HCT116 (cell line): ENCODE results near the gene MEIS1. TPM values are rescaled to one million over a fixed set of nuclear protein-coding genes. Genes with fewer than 3 reads are reported as not detected.
"Not testable (repeated sequence)": the region's sequence is repeated elsewhere in the genome, so short reads cannot be mapped to it uniquely, and the experiment has no call there.

Source experiments
- ATAC-seq: fragments of 200-7000 bp; cut with Tn5 transposase; 2 replicates; pipeline ENCODE4 v1.9.1; 2020; ENCODE audit warnings: mild to moderate bottlenecking, moderate library complexity
- BruUV-seq: library from RNA; stranded (reverse); fragments of 400-500 nt; replicated peaks from 2 replicates; lab custom pipeline; 2021; lab: Mats Ljungman, UMichigan
- CTCF ChIA-PET: fragments of 300-600 bp; sonication (Branson Sonifier 250); formaldehyde crosslinking; loops from one replicate; lab custom pipeline; 2021; ENCODE audit warnings: antibody characterized with exemption; lab: Charles Lee
- POLR2A ChIA-PET: fragments of 300-600, 350-600 bp; sonication (Branson Sonifier 250); formaldehyde crosslinking; loops from one replicate; lab custom pipeline; 2021; ENCODE audit warnings: antibody characterized with exemption; lab: Charles Lee
- RAD21 ChIA-PET, 2 experiments: fragments of 300-600 bp; sonication (Branson Sonifier 250); formaldehyde crosslinking; loops; one replicate each; lab custom pipeline; 2023; ENCODE audit warnings: low total read pairs in 2 of 2; ENCODE audit not compliant: uncharacterized antibody in 2 of 2, unreplicated experiment in 2 of 2, low non-redundant PET in 1 of 2; lab: Charles Lee
- DNase-seq: peaks from one replicate; pipeline ENCODE4 v3.0.0-alpha.2; 2010; ENCODE audit warnings: low read depth, low spot score
- H2AFZ ChIP-seq: fragments of 200-600 bp; shearing (Covaris generic), sonication (generic); 2 replicates; pipeline ENCODE4 v1.6.1; 2017; ENCODE audit warnings: low read depth, mixed run types, mixed read lengths, antibody characterized with exemption, low read length; ENCODE audit not compliant: poor library complexity, severe bottlenecking
- H3K27ac ChIP-seq: 2 replicates; pipeline ENCODE4 v1.5.1; 2012; ENCODE audit warnings: low read depth, low read length
- H3K27me3 ChIP-seq: fragments of 200-600 bp; sonication (generic); 2 replicates; pipeline ENCODE4 v1.6.1; 2016; ENCODE audit warnings: mixed run types, low read length, mixed read lengths; ENCODE audit not compliant: insufficient read depth
- H3K36me3 ChIP-seq, 2 experiments: fragments of 200-500 bp in 1 of 2; fragments of 200-600 bp in 1 of 2; sonication (Bioruptor generic) in 1 of 2; sonication (generic) in 1 of 2; 2 replicates each; pipeline versions ENCODE4 v1.5.1 to v1.6.1; 2014 to 2016; ENCODE audit warnings: low read length in 2 of 2, inconsistent platforms in 1 of 2, mixed read lengths in 1 of 2, mixed run types in 1 of 2; ENCODE audit not compliant: insufficient read depth in 2 of 2, control insufficient read depth in 1 of 2
- H3K4me1 ChIP-seq, 2 experiments: fragments of 200-600 bp in 1 of 2; sonication (generic) in 1 of 2; 2 replicates each; pipeline versions ENCODE4 v1.5.1 to v1.6.1; 2012 to 2017; ENCODE audit warnings: low read length in 2 of 2, inconsistent platforms in 1 of 2, mild to moderate bottlenecking in 1 of 2, mixed read lengths in 1 of 2, mixed run types in 1 of 2, moderate library complexity in 1 of 2; ENCODE audit not compliant: insufficient read depth in 2 of 2, control insufficient read depth in 1 of 2
- H3K4me2 ChIP-seq: fragments of 200-600 bp; sonication (generic); 2 replicates; pipeline ENCODE4 v1.6.1; 2017; ENCODE audit warnings: mixed run types, low read length, mixed read lengths
- H3K4me3 ChIP-seq, 2 experiments: fragments of 200-600 bp in 1 of 2; sonication (generic) in 1 of 2; replicated peaks in 1 of 2; 2 replicates each; pipeline ENCODE4 v1.5.1; 2011 to 2016; ENCODE audit warnings: low read length in 2 of 2, control low read depth in 1 of 2, low read depth in 1 of 2, mild to moderate bottlenecking in 1 of 2, mixed read lengths in 1 of 2, mixed run types in 1 of 2
- H3K79me2 ChIP-seq: fragments of 200-600 bp; sonication (generic); 2 replicates; pipeline ENCODE4 v1.6.1; 2017; ENCODE audit warnings: mild to moderate bottlenecking, mixed run types, low read length, moderate library complexity, mixed read lengths; ENCODE audit not compliant: insufficient read depth
- H3K9ac ChIP-seq: fragments of 200-600 bp; sonication (generic); 2 replicates; pipeline ENCODE4 v1.6.1; 2016; ENCODE audit warnings: low read length, mixed read lengths
- H3K9me2 ChIP-seq: fragments of 200-600 bp; sonication (generic), shearing (Covaris generic); 2 replicates; pipeline ENCODE4 v1.6.1; 2017; ENCODE audit warnings: mixed run types, mild to moderate bottlenecking, moderate library complexity; ENCODE audit not compliant: insufficient read depth
- H3K9me3 ChIP-seq, 2 experiments: fragments of 200-500 bp in 1 of 2; fragments of 200-600 bp in 1 of 2; sonication (Bioruptor generic) in 1 of 2; sonication (generic) in 1 of 2; 2 replicates each; pipeline ENCODE4 v1.6.1; 2014 to 2017; ENCODE audit warnings: low read length in 2 of 2, mixed read lengths in 2 of 2, inconsistent platforms in 1 of 2, low read depth in 1 of 2, mild to moderate bottlenecking in 1 of 2, mixed run types in 1 of 2, moderate library complexity in 1 of 2; ENCODE audit not compliant: control insufficient read depth in 1 of 2, insufficient read depth in 1 of 2
- H4K20me1 ChIP-seq: fragments of 200-600 bp; sonication (generic), shearing (Covaris generic); 2 replicates; pipeline ENCODE4 v1.6.1; 2017; ENCODE audit warnings: mixed run types, mild to moderate bottlenecking, moderate library complexity; ENCODE audit not compliant: insufficient read depth
- ATF3 ChIP-seq: IDR thresholded peaks from 2 replicates; pipeline ENCODE4 v1.6.1; 2012
- CEBPB ChIP-seq: IDR thresholded peaks from 2 replicates; pipeline ENCODE4 v1.6.1; 2012; ENCODE audit warnings: low read depth
- EGR1 ChIP-seq: IDR thresholded peaks from 2 replicates; pipeline ENCODE4 v1.6.1; 2012; ENCODE audit warnings: low read depth
- ELF1 ChIP-seq: IDR thresholded peaks from 2 replicates; pipeline ENCODE4 v1.6.1; 2012; ENCODE audit warnings: low read depth, borderline replicate concordance
- EZH2 ChIP-seq: fragments of 200-600 bp; sonication (generic); IDR thresholded peaks from 2 replicates; pipeline ENCODE4 v1.6.1; 2017; ENCODE audit warnings: antibody characterized with exemption, mixed run types
- FOSL1 ChIP-seq: IDR thresholded peaks from 2 replicates; pipeline ENCODE4 v1.6.1; 2012; ENCODE audit warnings: low read depth
- JUND ChIP-seq: IDR thresholded peaks from 2 replicates; pipeline ENCODE4 v1.6.1; 2012
- RAD21 ChIP-seq: IDR thresholded peaks from 2 replicates; pipeline ENCODE4 v1.6.1; 2012; ENCODE audit warnings: low read depth, mild to moderate bottlenecking
- TCF7L2 ChIP-seq: IDR thresholded peaks from 2 replicates; pipeline ENCODE4 v1.7.0; 2011; ENCODE audit warnings: borderline replicate concordance, inconsistent platforms; ENCODE audit not compliant: insufficient read depth, insufficient read length; ENCODE audit errors: extremely low read depth
- ZBTB33 ChIP-seq: IDR thresholded peaks from 2 replicates; pipeline ENCODE4 v1.6.1; 2011; ENCODE audit warnings: mild to moderate bottlenecking, low read length, moderate library complexity; ENCODE audit not compliant: insufficient replicate concordance; ENCODE audit errors: extremely low read depth
- ZNF274 ChIP-seq: fragments of 200-500 bp; sonication (Bioruptor generic); IDR thresholded peaks from 2 replicates; pipeline ENCODE4 v1.6.1; 2014; ENCODE audit warnings: mild to moderate bottlenecking, low read depth, low read length, inconsistent platforms
- intact Hi-C: fragments of 100-400 bp; cut with micrococcal nuclease; formaldehyde crosslinking; loops from 2 replicates; pipeline ENCODE4 v1.10.0; 2022
- total RNA-seq: library from RNA; stranded (reverse); gene quantifications from one replicate; pipeline ENCODE4 v1.2.1, GENCODE V29; 2021; ENCODE audit not compliant: unreplicated experiment

MEIS1 gene
- total RNA-seq, 1 experiment from 2014 or later, result 0.32 TPM

- no peak for TF ChIP-seq ELF1
- TF ChIP-seq ZBTB33, result no peak
Measured at GRCh38 chr2:66390152-66390551, 44.8 kb upstream of the MEIS1 start (continued).

- Histone ChIP-seq H3K4me2 (no peak overlapping the region), H4K20me1 (no peaks in the 10 kb centered on the region), H3K9me2 (no peaks in the 10 kb centered on the region), H3K4me1 (no peaks in the 10 kb centered on the region), H3K27me3 (no peaks in the 10 kb centered on the region; the same call in 1 of the 2 replicates), H2AFZ (no peak overlapping the region), H3K9ac (no peak overlapping the region), H3K9me3 (no peaks in the 10 kb centered on the region), H3K79me2 (no peaks in the 10 kb centered on the region), H3K36me3 (no peaks in the 10 kb centered on the region), H3K27ac (no peak overlapping the region), H3K4me3 (no peak overlapping the region)
- ATAC-seq (no peak), DNase-seq (no peak)
- POLR2A ChIA-PET, result no interaction called here
- intact Hi-C loops, result no loop called here
- CTCF ChIA-PET, result no interaction called here
- no TSS peak for BruUV-seq
- RAD21 ChIA-PET, result no interaction called here
- TF ChIP-seq FOSL1 (no peak), TCF7L2 (no peak), RAD21 (no peak), JUND (no peak), CEBPB (no peak), EGR1 (no peak), ZNF274 (no peak), ATF3 (no peak), ZBTB33 (no peak), EZH2 (no peak)
Measured at GRCh38 chr2:66390811-66391210, 44.1 kb upstream of the MEIS1 start.

- H3K79me2 ChIP-seq, H3K36me3 ChIP-seq, H3K27ac ChIP-seq, DNase-seq, POLR2A ChIA-PET, H3K4me1 ChIP-seq, intact Hi-C loops, BruUV-seq, H2AFZ ChIP-seq, H4K20me1 ChIP-seq, H3K9me2 ChIP-seq, H3K9me3 ChIP-seq, CTCF ChIA-PET, H3K27me3 ChIP-seq, H3K9ac ChIP-seq, H3K4me3 ChIP-seq, ATAC-seq, RAD21 ChIA-PET, H3K4me2 ChIP-seq: not testable (repeated sequence)
Measured at GRCh38 chr2:66391240-66391639, 43.7 kb upstream of the MEIS1 start.
